HEK293 (cell line): ENCODE data around the gene NCOA3.

Experiments
- CTCF ChIA-PET: fragments of 350-600 bp; formaldehyde crosslinking; extraction: SDS; loops from one replicate; lab custom pipeline; 2021; ENCODE audit warnings: antibody characterized with exemption; lab: Yijun Ruan, JAX
- POLR2A ChIA-PET: fragments of 300-600 bp; formaldehyde crosslinking; extraction: SDS; loops from one replicate; lab custom pipeline; 2020; ENCODE audit warnings: antibody characterized with exemption, inconsistent platforms; lab: Yijun Ruan, JAX
- H3K27ac ChIP-seq: fragments of 200-500 bp; sonication (Bioruptor generic); 2 replicates; pipeline ENCODE4 v1.5.1; 2014; ENCODE audit warnings: low read depth, low read length, control low read depth, inconsistent platforms; ENCODE audit errors: extremely low read depth
- H3K36me3 ChIP-seq, 2 experiments: fragments of 200-500 bp in 1 of 2; sonication (Bioruptor generic) in 1 of 2; 1 replicate in 1 of 2; 2 replicates in 1 of 2; pipeline ENCODE4 v1.5.1; 2014 to 2017; ENCODE audit warnings: inconsistent platforms in 2 of 2, low read length in 2 of 2; ENCODE audit not compliant: control insufficient read depth in 2 of 2, insufficient read depth in 1 of 2
- H3K4me1 ChIP-seq: fragments of 200-500 bp; sonication (Bioruptor generic); 2 replicates; pipeline ENCODE4 v1.5.1; 2014; ENCODE audit warnings: mild to moderate bottlenecking, low read length, inconsistent platforms; ENCODE audit not compliant: control insufficient read depth, insufficient read depth
- H3K4me3 ChIP-seq: 2 replicates; pipeline ENCODE4 v1.5.1; 2011; ENCODE audit warnings: low read depth, mild to moderate bottlenecking, control low read depth, low read length, moderate library complexity
- H3K9me3 ChIP-seq: fragments of 200-500 bp; sonication (Bioruptor generic); 2 replicates; pipeline ENCODE4 v1.5.1; 2014; ENCODE audit warnings: low read depth, low read length, inconsistent platforms; ENCODE audit not compliant: control insufficient read depth, insufficient read depth
- CTCF ChIP-seq: fragments of 450-650 bp; formaldehyde crosslinking; IDR thresholded peaks from 2 replicates; pipeline ENCODE4 v1.5.1; 2016; ENCODE audit warnings: missing biosample characterization, missing genetic modification characterization
- IKZF3 ChIP-seq: fragments of 450-650 bp; IDR thresholded peaks from 2 replicates; pipeline ENCODE4 v1.5.0; 2018; ENCODE audit warnings: missing biosample characterization, mild to moderate bottlenecking, missing genetic modification characterization, moderate library complexity
- PATZ1 ChIP-seq: fragments of 450-650 bp; formaldehyde crosslinking; IDR thresholded peaks from 2 replicates; pipeline ENCODE4 v1.5.1; 2016; ENCODE audit warnings: missing biosample characterization, missing genetic modification characterization
- SP2 ChIP-seq: fragments of 450-650 bp; formaldehyde crosslinking; IDR thresholded peaks from 2 replicates; pipeline ENCODE4 v1.5.1; 2016; ENCODE audit warnings: missing biosample characterization, missing genetic modification characterization
- SP3 ChIP-seq: fragments of 450-650 bp; formaldehyde crosslinking; IDR thresholded peaks from 2 replicates; pipeline ENCODE4 v1.5.1; 2016; ENCODE audit warnings: missing biosample characterization, missing genetic modification characterization
- ZNF138 ChIP-seq: fragments of 450-650 bp; formaldehyde crosslinking; IDR thresholded peaks from 2 replicates; pipeline ENCODE4 v1.5.1; 2016; ENCODE audit warnings: missing biosample characterization, missing genetic modification characterization, borderline replicate concordance
- ZNF140 ChIP-seq: fragments of 450-650 bp; formaldehyde crosslinking; IDR thresholded peaks from 2 replicates; pipeline ENCODE4 v1.5.1; 2016; ENCODE audit warnings: missing biosample characterization, missing genetic modification characterization
- ZNF239 ChIP-seq: fragments of 450-650 bp; formaldehyde crosslinking; IDR thresholded peaks from 2 replicates; pipeline ENCODE4 v1.5.1; 2016; ENCODE audit warnings: missing biosample characterization, missing genetic modification characterization
- ZNF354C ChIP-seq: fragments of 450-650 bp; formaldehyde crosslinking; IDR thresholded peaks from 2 replicates; pipeline ENCODE4 v1.5.1; 2016; ENCODE audit warnings: missing biosample characterization, missing genetic modification characterization, low read depth, borderline replicate concordance
- ZNF426 ChIP-seq: fragments of 450-650 bp; formaldehyde crosslinking; IDR thresholded peaks from 2 replicates; pipeline ENCODE4 v1.5.1; 2017; ENCODE audit warnings: missing biosample characterization, missing genetic modification characterization, mild to moderate bottlenecking, inconsistent platforms, moderate library complexity
- ZNF518A ChIP-seq: fragments of 450-650 bp; formaldehyde crosslinking; conservative IDR thresholded peaks from 2 replicates; pipeline ENCODE4 v1.5.1; 2016; ENCODE audit warnings: low read depth, missing biosample characterization, missing genetic modification characterization
- ZNF530 ChIP-seq: fragments of 450-650 bp; formaldehyde crosslinking; IDR thresholded peaks from 2 replicates; pipeline ENCODE4 v1.5.1; 2016; ENCODE audit warnings: low read depth, missing biosample characterization, missing genetic modification characterization
- ZNF610 ChIP-seq: fragments of 450-650 bp; formaldehyde crosslinking; IDR thresholded peaks from 2 replicates; pipeline ENCODE4 v1.5.1; 2016; ENCODE audit warnings: missing biosample characterization, missing genetic modification characterization, borderline replicate concordance
- ZNF791 ChIP-seq: fragments of 450-650 bp; formaldehyde crosslinking; IDR thresholded peaks from 2 replicates; pipeline ENCODE4 v1.5.1; 2016; ENCODE audit warnings: missing biosample characterization, missing genetic modification characterization
- TF ChIP-seq, protein P1 (sequence below): fragments of 450-650 bp; formaldehyde crosslinking; IDR thresholded peaks from 2 replicates; pipeline ENCODE4 v1.5.1; 2016; ENCODE audit warnings: missing biosample characterization, missing genetic modification characterization, low read depth

The NCOA3 gene

GRCh38 chr20:47677635-47678453 is 176.2 kb downstream of the NCOA3 start (continued):
- no peak for TF ChIP-seq ZNF138 (tag by site-specific recombination)
- TF ChIP-seq ZNF610: no peak
- TF ChIP-seq, all 188 proteins: peak for 11

DNA sequence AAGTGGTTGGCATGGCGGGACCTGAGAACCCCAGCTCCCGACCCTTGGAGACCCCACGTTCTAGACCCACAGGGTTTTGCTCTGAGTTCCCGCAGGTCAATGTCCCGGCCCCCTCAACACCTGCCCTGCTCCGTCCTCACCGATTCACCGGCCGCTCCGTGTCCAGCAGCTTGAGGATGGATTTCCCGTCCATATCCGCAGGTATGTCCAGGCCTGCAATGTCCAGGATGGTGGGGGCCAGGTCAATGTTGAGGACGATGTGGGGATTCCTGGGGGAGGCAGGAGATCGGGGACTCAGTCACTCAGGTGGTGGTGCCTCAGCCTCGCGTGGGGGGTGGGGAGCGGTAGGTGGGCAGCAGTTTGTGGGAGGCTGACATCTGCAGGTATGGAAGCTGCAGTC is 176.8 kb downstream of the NCOA3 start:
- Histone ChIP-seq H3K4me1 (no peaks in the 10 kb centered on the region), H3K27ac (no peak overlapping the region)
- POLR2A ChIA-PET: no interaction called here
- CTCF ChIA-PET: interaction anchor here (0.6 to 3.1 kb wide), 24 partner anchors 9 to 979 kb away, joined by 3 to 37 read pairs (median 4); no protein-coding TSS in a partner anchor
- no peak for TF ChIP-seq ZNF530 (tag by site-specific recombination)
- TF ChIP-seq PATZ1 (tag by site-specific recombination): no peak
- no peak for TF ChIP-seq ZNF354C
- no peak for TF ChIP-seq ZNF518A (tag by site-specific recombination)
- TF ChIP-seq SP3 (tag by site-specific recombination): no peak
- TF ChIP-seq, all 188 proteins: peak for 0
- peaks cover 0 to 57% of the 10 kb centered on the region in 2 experiments; a peak in 2 of 3 replicates for H3K36me3 ChIP-seq
- no peaks in the 10 kb centered on the region for H3K9me3 ChIP-seq
- H3K4me3 ChIP-seq: no peak overlapping the region

DNA sequence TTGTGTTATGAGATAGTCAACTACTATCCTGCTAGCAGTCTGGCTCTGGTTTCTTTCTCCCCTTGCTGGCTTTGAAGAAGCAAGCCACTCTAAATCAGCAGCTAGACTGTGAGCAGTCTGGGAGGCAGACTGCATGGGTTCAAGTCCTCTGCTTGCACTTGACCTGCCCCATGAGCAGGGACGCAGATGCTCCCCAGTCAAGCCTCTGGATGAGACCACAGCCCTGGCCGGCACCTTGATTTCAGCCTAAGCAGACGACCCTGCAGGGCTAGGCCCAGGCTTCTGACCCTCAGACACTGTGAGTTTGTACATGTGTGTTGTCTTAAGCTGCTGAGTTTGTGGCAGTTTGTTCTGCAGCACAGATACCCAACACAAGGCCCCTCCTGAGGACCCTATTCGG is 177.8 kb downstream of the NCOA3 start:
- Histone ChIP-seq H3K27ac (no peak overlapping the region), H3K4me3 (no peak overlapping the region), H3K9me3 (no peaks in the 10 kb centered on the region), H3K36me3 (peaks cover 0 to 62% of the 10 kb centered on the region in 2 experiments; a peak in 2 of 3 replicates), H3K4me1 (no peaks in the 10 kb centered on the region)
- CTCF ChIA-PET: interaction anchor here (0.6 to 2.2 kb wide), 8 partner anchors 16 to 941 kb away, joined by 3 to 10 read pairs (median 4); no protein-coding TSS in a partner anchor
- TF ChIP-seq, protein P1, sequence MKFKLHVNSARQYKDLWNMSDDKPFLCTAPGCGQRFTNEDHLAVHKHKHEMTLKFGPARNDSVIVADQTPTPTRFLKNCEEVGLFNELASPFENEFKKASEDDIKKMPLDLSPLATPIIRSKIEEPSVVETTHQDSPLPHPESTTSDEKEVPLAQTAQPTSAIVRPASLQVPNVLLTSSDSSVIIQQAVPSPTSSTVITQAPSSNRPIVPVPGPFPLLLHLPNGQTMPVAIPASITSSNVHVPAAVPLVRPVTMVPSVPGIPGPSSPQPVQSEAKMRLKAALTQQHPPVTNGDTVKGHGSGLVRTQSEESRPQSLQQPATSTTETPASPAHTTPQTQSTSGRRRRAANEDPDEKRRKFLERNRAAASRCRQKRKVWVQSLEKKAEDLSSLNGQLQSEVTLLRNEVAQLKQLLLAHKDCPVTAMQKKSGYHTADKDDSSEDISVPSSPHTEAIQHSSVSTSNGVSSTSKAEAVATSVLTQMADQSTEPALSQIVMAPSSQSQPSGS (tag by site-specific recombination): no peak
- TF ChIP-seq SP2 (tag by site-specific recombination) (no peak), ZNF791 (no peak), ZNF239 (no peak), CTCF (no peak), ZNF140 (tag by site-specific recombination) (no peak), ZNF426 (tag by site-specific recombination) (no peak), IKZF3 (tag by site-specific recombination) (no peak)
- POLR2A ChIA-PET: no interaction called here
